ENCODE measurements around the gene PRR5L.
A peak's percentile ranks its signal among the peaks of the same experiment; 100 is the strongest.

Gene PRR5L

DNA sequence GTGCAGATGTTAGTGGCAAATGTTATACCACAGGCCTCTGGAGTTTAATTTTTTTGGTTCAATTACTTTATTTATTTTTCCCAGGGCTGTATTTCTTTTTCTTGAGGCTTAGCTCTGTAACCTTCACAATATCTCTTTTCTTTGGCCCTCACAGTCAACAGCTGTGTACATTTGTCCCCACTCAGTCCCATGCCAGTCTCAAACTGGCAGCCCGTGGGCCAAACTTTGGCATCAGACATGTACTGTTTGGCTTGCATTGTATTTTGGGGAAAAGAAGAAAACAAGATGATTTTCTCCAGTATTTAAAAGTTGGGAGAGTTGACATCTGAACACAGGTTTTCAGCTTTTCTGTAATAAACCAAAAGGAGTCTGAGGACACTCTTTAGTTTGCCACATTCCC is 87.1 kb downstream of the PRR5L start:
- H2BK15ac ChIP-seq (ENCODE audit: low read length), result no peak overlapping the region
- no peak overlapping the region for H2BK120ac ChIP-seq (ENCODE audit: low read depth, low read length)
- H4K8ac ChIP-seq (ENCODE audit: low read depth, low read length), result no peak overlapping the region
- no peak overlapping the region for H4K91ac ChIP-seq (ENCODE audit: low read depth, low read length, poor library complexity)
- no peak overlapping the region for H2BK12ac ChIP-seq (ENCODE audit: low read length)
- H3K27me3 ChIP-seq (ENCODE audit: control insufficient read depth in 3 of 3, insufficient read depth in 3 of 3, low read depth in 1 of 3, low read length in 3 of 3), result no peaks in the 10 kb centered on the region
- no peak overlapping the region for H3K9ac ChIP-seq (ENCODE audit: low read depth, low read length, poor library complexity)
- no peak overlapping the region for H2AFZ ChIP-seq (ENCODE audit: low read length)
- H3K27ac ChIP-seq (replicated peaks; ENCODE audit: low read length), result no peak overlapping the region
- H3K18ac ChIP-seq (ENCODE audit: low read length), result no peak overlapping the region
- H3K4me3 ChIP-seq (ENCODE audit: low read length in 2 of 2), result no peak overlapping the region
- no peak overlapping the region for H3K4me2 ChIP-seq (ENCODE audit: insufficient read depth, low read length, poor library complexity, severe bottlenecking)
- no peaks in the 10 kb centered on the region for H3K79me1 ChIP-seq (ENCODE audit: low read depth, low read length)
- H3K23ac ChIP-seq (ENCODE audit: low read depth, low read length, poor library complexity), result no peak overlapping the region
- H2AK5ac ChIP-seq (ENCODE audit: low read depth, low read length), result no peak overlapping the region
- H2BK5ac ChIP-seq (ENCODE audit: low read length), result no peak overlapping the region
- peaks cover 0 to 40% of the 10 kb centered on the region in 2 donors for H3K9me3 ChIP-seq (replicated peaks in 1 of 2; ENCODE audit: control insufficient read depth in 2 of 2, insufficient read depth in 1 of 2, low read depth in 1 of 2, low read length in 2 of 2)
- peaks cover 2 to 72% of the 10 kb centered on the region in 2 donors for H3K36me3 ChIP-seq (replicated peaks in 1 of 2; ENCODE audit: control insufficient read depth in 2 of 2, insufficient read depth in 2 of 2, low read length in 2 of 2)
- peaks cover 13 to 21% of the 10 kb centered on the region in 2 donors for H3K4me1 ChIP-seq (ENCODE audit: control insufficient read depth in 2 of 2, insufficient read depth in 1 of 2, low read depth in 1 of 2, low read length in 2 of 2)
- no CpG with 5 or more reads among the region's 1 CpG for WGBS, 2 donors (ENCODE audit: extremely low coverage in 2 of 2, insufficient read length in 2 of 2, insufficient replicate concordance in 1 of 2)
- DNase-seq (ENCODE audit: low spot score), result no peak
- no peak overlapping the region for H3K14ac ChIP-seq (ENCODE audit: low read length)
- H3K4ac ChIP-seq (ENCODE audit: low read length), result no peak overlapping the region

DNA sequence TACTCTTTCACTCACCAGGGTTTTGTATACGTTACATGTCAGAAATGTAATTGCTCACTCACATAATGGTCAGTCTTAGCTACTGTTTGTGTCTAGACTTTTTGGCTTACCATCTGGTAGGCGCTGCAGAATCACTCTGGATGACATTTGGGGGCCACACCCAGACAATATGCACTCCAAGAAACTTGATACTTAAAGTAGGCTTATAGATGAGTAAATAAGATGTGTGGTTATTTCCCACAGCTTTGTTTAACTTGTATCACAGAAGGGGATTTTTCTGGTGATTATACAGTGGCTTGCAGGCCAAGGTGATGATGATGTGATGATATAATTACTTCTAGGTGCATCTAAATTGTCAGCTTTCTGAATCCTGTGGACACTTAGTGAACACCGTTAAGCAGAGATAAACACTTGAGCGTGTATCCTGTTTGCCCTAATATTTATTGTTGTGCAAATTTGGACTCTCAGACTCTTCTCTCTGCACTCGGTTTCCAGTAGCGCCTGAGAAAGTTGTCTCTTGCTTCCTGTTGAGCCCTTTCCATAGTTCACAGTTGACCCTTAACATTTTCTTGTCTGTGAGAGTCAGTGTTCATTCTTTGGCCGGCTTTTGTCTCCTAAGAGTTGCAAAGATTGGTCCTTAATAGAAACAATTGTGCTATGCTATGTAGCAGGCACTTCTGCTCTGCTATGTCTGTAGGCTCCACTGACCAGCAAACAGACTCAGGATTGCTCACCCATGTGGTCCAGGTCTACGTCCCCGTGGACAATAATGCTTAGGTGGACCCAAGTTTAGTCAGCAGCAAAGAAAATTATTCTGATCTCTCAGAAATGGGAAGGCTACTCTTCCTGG is 89.3 kb downstream of the PRR5L start:
- Histone ChIP-seq H3K27me3 (ENCODE audit: control insufficient read depth in 3 of 3, insufficient read depth in 3 of 3, low read depth in 1 of 3, low read length in 3 of 3) (no peaks in the 10 kb centered on the region), H3K36me3 (replicated peaks in 1 of 2; ENCODE audit: control insufficient read depth in 2 of 2, insufficient read depth in 2 of 2, low read length in 2 of 2) (peaks cover 2 to 56% of the 10 kb centered on the region in 2 donors), H2BK15ac (ENCODE audit: low read length) (no peak overlapping the region), H3K27ac (replicated peaks; ENCODE audit: low read length) (peak overlapping the region; percentile 17), H4K8ac (ENCODE audit: low read depth, low read length) (no peak overlapping the region), H2AFZ (ENCODE audit: low read length) (no peak overlapping the region), H3K14ac (ENCODE audit: low read length) (no peak overlapping the region), H2BK5ac (ENCODE audit: low read length) (no peak overlapping the region), H4K91ac (ENCODE audit: low read depth, low read length, poor library complexity) (no peak overlapping the region), H3K9ac (ENCODE audit: low read depth, low read length, poor library complexity) (no peak overlapping the region), H3K79me1 (ENCODE audit: low read depth, low read length) (no peaks in the 10 kb centered on the region), H3K4me3 (ENCODE audit: low read length in 2 of 2) (no peak overlapping the region), H3K4me1 (ENCODE audit: control insufficient read depth in 2 of 2, insufficient read depth in 1 of 2, low read depth in 1 of 2, low read length in 2 of 2) (peaks cover 13 to 26% of the 10 kb centered on the region in 2 donors), H3K9me3 (replicated peaks in 1 of 2; ENCODE audit: control insufficient read depth in 2 of 2, insufficient read depth in 1 of 2, low read depth in 1 of 2, low read length in 2 of 2) (peaks cover 0 to 20% of the 10 kb centered on the region in 2 donors), H3K23ac (ENCODE audit: low read depth, low read length, poor library complexity) (no peak overlapping the region), H2BK12ac (ENCODE audit: low read length) (no peak overlapping the region), H3K18ac (ENCODE audit: low read length) (no peak overlapping the region), H2BK120ac (ENCODE audit: low read depth, low read length) (no peak overlapping the region), H3K4me2 (ENCODE audit: insufficient read depth, low read length, poor library complexity, severe bottlenecking) (no peak overlapping the region), H3K4ac (ENCODE audit: low read length) (no peak overlapping the region), H2AK5ac (ENCODE audit: low read depth, low read length) (no peak overlapping the region)
- no CpG with 5 or more reads among the region's 9 CpGs for WGBS, 2 donors (ENCODE audit: extremely low coverage in 2 of 2, insufficient read length in 2 of 2, insufficient replicate concordance in 1 of 2)
- DNase-seq (ENCODE audit: low spot score), result no peak

DNA sequence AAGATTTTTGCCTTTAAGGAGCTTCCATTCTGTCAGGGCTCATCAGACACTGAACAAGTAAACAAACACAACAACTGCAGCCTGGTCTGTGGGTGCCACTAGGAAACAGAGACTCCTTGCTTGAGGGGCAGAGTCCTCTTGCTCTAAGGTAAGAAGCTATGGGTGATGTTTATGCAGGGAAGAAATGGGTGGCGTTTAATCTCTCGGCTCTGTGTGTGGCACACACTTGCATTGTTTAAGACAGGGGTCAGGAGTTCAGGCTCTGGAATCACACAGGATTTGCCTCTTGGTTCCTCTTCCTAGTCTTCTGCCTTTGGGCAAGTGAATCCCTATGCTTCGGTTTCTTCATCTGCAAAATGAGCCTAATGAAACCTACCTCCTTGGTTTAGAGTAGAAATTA is 90.3 kb downstream of the PRR5L start:
- Histone ChIP-seq H2BK120ac (ENCODE audit: low read depth, low read length) (no peak overlapping the region), H3K27ac (replicated peaks; ENCODE audit: low read length) (no peak overlapping the region), H3K9ac (ENCODE audit: low read depth, low read length, poor library complexity) (no peak overlapping the region), H3K23ac (ENCODE audit: low read depth, low read length, poor library complexity) (no peak overlapping the region), H2BK5ac (ENCODE audit: low read length) (no peak overlapping the region), H2BK15ac (ENCODE audit: low read length) (no peak overlapping the region), H3K4ac (ENCODE audit: low read length) (no peak overlapping the region), H3K36me3 (replicated peaks in 1 of 2; ENCODE audit: control insufficient read depth in 2 of 2, insufficient read depth in 2 of 2, low read length in 2 of 2) (peaks cover 2 to 45% of the 10 kb centered on the region in 2 donors), H2BK12ac (ENCODE audit: low read length) (no peak overlapping the region), H3K9me3 (replicated peaks in 1 of 2; ENCODE audit: control insufficient read depth in 2 of 2, insufficient read depth in 1 of 2, low read depth in 1 of 2, low read length in 2 of 2) (peaks cover 0 to 12% of the 10 kb centered on the region in 2 donors), H4K91ac (ENCODE audit: low read depth, low read length, poor library complexity) (no peak overlapping the region), H3K79me1 (ENCODE audit: low read depth, low read length) (no peaks in the 10 kb centered on the region), H3K4me3 (ENCODE audit: low read length in 2 of 2) (no peak overlapping the region), H3K4me1 (ENCODE audit: control insufficient read depth in 2 of 2, insufficient read depth in 1 of 2, low read depth in 1 of 2, low read length in 2 of 2) (peaks cover 12 to 37% of the 10 kb centered on the region in 2 donors), H3K27me3 (ENCODE audit: control insufficient read depth in 3 of 3, insufficient read depth in 3 of 3, low read depth in 1 of 3, low read length in 3 of 3) (no peaks in the 10 kb centered on the region), H2AK5ac (ENCODE audit: low read depth, low read length) (no peak overlapping the region), H3K18ac (ENCODE audit: low read length) (no peak overlapping the region), H3K14ac (ENCODE audit: low read length) (no peak overlapping the region), H3K4me2 (ENCODE audit: insufficient read depth, low read length, poor library complexity, severe bottlenecking) (no peak overlapping the region), H2AFZ (ENCODE audit: low read length) (no peak overlapping the region), H4K8ac (ENCODE audit: low read depth, low read length) (no peak overlapping the region)
- WGBS, 2 donors (ENCODE audit: extremely low coverage in 2 of 2, insufficient read length in 2 of 2, insufficient replicate concordance in 1 of 2), result no CpG with 5 or more reads among the region's 3 CpGs
- DNase-seq (ENCODE audit: low spot score), result no peak

DNA sequence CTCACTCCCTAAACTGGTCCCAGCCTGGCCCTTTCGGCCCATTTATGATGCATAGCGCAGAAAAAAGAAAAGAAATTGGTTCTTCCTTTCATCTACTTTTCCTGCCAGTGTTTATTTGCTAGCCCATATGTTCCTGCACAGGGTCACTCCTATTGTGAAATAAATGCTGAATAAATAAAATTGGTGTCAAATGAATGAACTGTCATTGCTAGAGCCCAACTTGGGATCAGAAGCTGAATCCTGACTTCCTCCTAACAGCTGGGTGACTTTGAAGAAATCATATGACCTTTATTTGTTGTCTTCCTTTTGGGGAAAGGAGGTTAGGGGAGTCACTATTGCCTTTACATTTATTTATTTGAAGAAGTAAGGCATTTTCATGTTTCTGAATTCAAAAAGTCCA is 92.0 kb downstream of the PRR5L start:
- H2AFZ ChIP-seq (ENCODE audit: low read length), result no peak overlapping the region
- WGBS, 2 donors (ENCODE audit: extremely low coverage in 2 of 2, insufficient read length in 2 of 2, insufficient replicate concordance in 1 of 2), result no CpG with 5 or more reads among the region's 2 CpGs
- no peak overlapping the region for H2BK5ac ChIP-seq (ENCODE audit: low read length)
- no peak overlapping the region for H4K8ac ChIP-seq (ENCODE audit: low read depth, low read length)
- peaks cover 12 to 41% of the 10 kb centered on the region in 2 donors for H3K4me1 ChIP-seq (ENCODE audit: control insufficient read depth in 2 of 2, insufficient read depth in 1 of 2, low read depth in 1 of 2, low read length in 2 of 2)
- H3K79me1 ChIP-seq (ENCODE audit: low read depth, low read length), result no peaks in the 10 kb centered on the region
- H3K27ac ChIP-seq (replicated peaks; ENCODE audit: low read length), result no peak overlapping the region
- H3K18ac ChIP-seq (ENCODE audit: low read length), result no peak overlapping the region
- DNase-seq (ENCODE audit: low spot score), result no peak
- no peak overlapping the region for H3K4me2 ChIP-seq (ENCODE audit: insufficient read depth, low read length, poor library complexity, severe bottlenecking)
- H4K91ac ChIP-seq (ENCODE audit: low read depth, low read length, poor library complexity), result no peak overlapping the region
- H3K36me3 ChIP-seq (replicated peaks in 1 of 2; ENCODE audit: control insufficient read depth in 2 of 2, insufficient read depth in 2 of 2, low read length in 2 of 2), result peaks cover 0 to 35% of the 10 kb centered on the region in 2 donors
- no peak overlapping the region for H2AK5ac ChIP-seq (ENCODE audit: low read depth, low read length)
- peaks cover 0 to 13% of the 10 kb centered on the region in 2 donors for H3K9me3 ChIP-seq (replicated peaks in 1 of 2; ENCODE audit: control insufficient read depth in 2 of 2, insufficient read depth in 1 of 2, low read depth in 1 of 2, low read length in 2 of 2)
- H3K4ac ChIP-seq (ENCODE audit: low read length), result no peak overlapping the region
- H3K27me3 ChIP-seq (ENCODE audit: control insufficient read depth in 3 of 3, insufficient read depth in 3 of 3, low read depth in 1 of 3, low read length in 3 of 3), result no peaks in the 10 kb centered on the region
- no peak overlapping the region for H2BK120ac ChIP-seq (ENCODE audit: low read depth, low read length)
- H3K4me3 ChIP-seq (ENCODE audit: low read length in 2 of 2), result no peak overlapping the region
- no peak overlapping the region for H2BK15ac ChIP-seq (ENCODE audit: low read length)
- H3K9ac ChIP-seq (ENCODE audit: low read depth, low read length, poor library complexity), result no peak overlapping the region
- H2BK12ac ChIP-seq (ENCODE audit: low read length), result no peak overlapping the region
- no peak overlapping the region for H3K14ac ChIP-seq (ENCODE audit: low read length)
- H3K23ac ChIP-seq (ENCODE audit: low read depth, low read length, poor library complexity), result no peak overlapping the region
